SU-DHL-6 (cell line): ENCODE measurements around the gene TIMP1.

Source experiments
- H2AFZ ChIP-seq: fragments of 200-600 bp; sonication (generic); 2 replicates; pipeline ENCODE4 v1.6.1; 2014; ENCODE audit warnings: low read depth, mild to moderate bottlenecking, moderate library complexity, mixed read lengths, antibody characterized with exemption, low read length; ENCODE audit not compliant: severe bottlenecking
- H3F3A ChIP-seq: fragments of 200-600 bp; shearing (Covaris generic); 2 replicates; pipeline ENCODE4 v1.6.0; 2016; ENCODE audit warnings: antibody characterized with exemption, mild to moderate bottlenecking; ENCODE audit not compliant: insufficient read depth
- H3K27ac ChIP-seq: fragments of 200-600 bp; sonication (generic); 2 replicates; pipeline ENCODE4 v1.5.1; 2016; ENCODE audit warnings: low read depth, mild to moderate bottlenecking, low read length, moderate library complexity, mixed read lengths
- H3K27me3 ChIP-seq: fragments of 200-600 bp; sonication (generic), shearing (Covaris generic); 2 replicates; pipeline ENCODE4 v1.6.0; 2014; ENCODE audit warnings: mild to moderate bottlenecking, low read length
- H3K36me3 ChIP-seq: fragments of 200-600 bp; sonication (generic); 2 replicates; pipeline ENCODE4 v1.6.1; 2014; ENCODE audit warnings: mild to moderate bottlenecking, low read length, mixed read lengths
- H3K4me2 ChIP-seq: fragments of 300-600, 200-600 bp; shearing (Covaris generic), sonication (generic); 2 replicates; pipeline ENCODE4 v1.6.0; 2014; ENCODE audit warnings: low read length, low read depth, mild to moderate bottlenecking; ENCODE audit not compliant: poor library complexity, severe bottlenecking
- H3K4me3 ChIP-seq: fragments of 200-600 bp; sonication (generic); 2 replicates; pipeline ENCODE4 v1.5.1; 2014; ENCODE audit warnings: antibody characterized with exemption, low read length, mild to moderate bottlenecking, mixed read lengths; ENCODE audit not compliant: insufficient read depth, poor library complexity, severe bottlenecking
- H3K79me2 ChIP-seq: fragments of 200-600 bp; sonication (generic); 2 replicates; pipeline ENCODE4 v1.6.1; 2014; ENCODE audit warnings: mild to moderate bottlenecking, low read length, moderate library complexity; ENCODE audit not compliant: insufficient read depth
- H3K9ac ChIP-seq: fragments of 200-600 bp; sonication (generic); 2 replicates; pipeline ENCODE4 v1.7.0; 2014; ENCODE audit warnings: mild to moderate bottlenecking, low read length
- H3K9me2 ChIP-seq: fragments of 200-600 bp; sonication (generic); replicated peaks from 2 replicates; pipeline ENCODE4 v1.6.1; 2014; ENCODE audit warnings: low read length; ENCODE audit not compliant: insufficient read depth
- H3K9me3 ChIP-seq: fragments of 200-600 bp; sonication (generic); 2 replicates; pipeline ENCODE4 v1.6.1; 2014; ENCODE audit warnings: low read length, mixed read lengths; ENCODE audit not compliant: insufficient read depth
- H4K20me1 ChIP-seq: fragments of 200-600 bp; sonication (generic); 2 replicates; pipeline ENCODE4 v1.6.1; 2014; ENCODE audit warnings: low read depth, mild to moderate bottlenecking, antibody characterized with exemption, low read length, moderate library complexity, mixed read lengths
- EZH2phosphoT487 ChIP-seq: fragments of 200-600 bp; sonication (generic), shearing (Covaris generic); conservative IDR thresholded peaks from 2 replicates; pipeline ENCODE4 v1.6.1; 2018; ENCODE audit warnings: mild to moderate bottlenecking, antibody characterized with exemption, low read length, moderate library complexity, mixed read lengths
- TF ChIP-seq, protein P1 (sequence below): fragments of 200-600 bp; sonication (generic); IDR thresholded peaks from one replicate; pipeline ENCODE4 v1.5.1; 2017; ENCODE audit warnings: antibody characterized with exemption, mild to moderate bottlenecking, low read length, moderate library complexity; ENCODE audit not compliant: insufficient read depth, poor library complexity, severe bottlenecking

Gene TIMP1

DNA sequence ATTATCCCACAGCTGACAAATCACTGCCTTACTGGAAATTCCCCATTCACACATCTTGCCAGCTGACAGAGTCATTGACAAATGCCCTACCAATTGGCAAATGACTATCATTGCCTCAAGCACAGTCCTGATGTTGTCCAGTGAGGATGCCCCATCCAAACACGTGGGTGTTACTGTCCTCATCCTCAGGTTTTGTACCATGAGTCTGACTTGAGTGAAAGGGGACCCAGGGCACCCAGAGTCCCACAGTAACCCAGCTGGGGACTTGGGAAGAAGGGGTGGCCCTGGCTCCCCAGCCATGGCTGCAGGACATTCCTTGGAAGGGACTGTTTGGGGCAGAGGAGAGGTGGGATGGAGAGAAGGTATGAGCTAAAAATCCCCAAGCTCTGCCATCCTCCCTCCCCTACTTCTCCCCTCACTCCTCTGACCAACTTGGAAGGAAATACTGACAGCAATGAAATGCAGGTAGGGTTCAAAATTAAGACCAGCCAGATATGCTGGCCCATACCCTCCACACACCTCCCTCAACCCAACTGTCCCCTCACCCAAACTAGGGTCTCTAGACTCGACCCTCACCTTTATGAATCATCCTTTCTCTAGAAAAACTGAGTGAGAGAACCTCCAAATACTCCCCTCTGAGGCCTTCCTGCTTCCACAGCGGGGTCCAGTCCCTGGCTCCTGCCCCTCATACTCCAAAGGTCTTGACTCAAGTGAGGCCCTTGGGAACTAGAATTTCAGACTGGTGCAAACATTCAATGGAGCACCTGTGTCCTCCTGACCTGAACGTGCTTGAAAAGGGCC lies 5.1 kb downstream of the TIMP1 start:
- Histone ChIP-seq H3K36me3 (no peaks in the 10 kb centered on the region), H3K27ac (no peak overlapping the region), H3K9ac (no peak overlapping the region), H3K27me3 (no peaks in the 10 kb centered on the region), H3K4me3 (no peak overlapping the region), H3K9me2 (no peaks in the 10 kb centered on the region), H4K20me1 (no peaks in the 10 kb centered on the region), H3K79me2 (no peaks in the 10 kb centered on the region), H3F3A (no peaks in the 10 kb centered on the region), H3K9me3 (no peaks in the 10 kb centered on the region), H2AFZ (no peak overlapping the region), H3K4me2 (no peak overlapping the region)
- TF ChIP-seq, protein P1, sequence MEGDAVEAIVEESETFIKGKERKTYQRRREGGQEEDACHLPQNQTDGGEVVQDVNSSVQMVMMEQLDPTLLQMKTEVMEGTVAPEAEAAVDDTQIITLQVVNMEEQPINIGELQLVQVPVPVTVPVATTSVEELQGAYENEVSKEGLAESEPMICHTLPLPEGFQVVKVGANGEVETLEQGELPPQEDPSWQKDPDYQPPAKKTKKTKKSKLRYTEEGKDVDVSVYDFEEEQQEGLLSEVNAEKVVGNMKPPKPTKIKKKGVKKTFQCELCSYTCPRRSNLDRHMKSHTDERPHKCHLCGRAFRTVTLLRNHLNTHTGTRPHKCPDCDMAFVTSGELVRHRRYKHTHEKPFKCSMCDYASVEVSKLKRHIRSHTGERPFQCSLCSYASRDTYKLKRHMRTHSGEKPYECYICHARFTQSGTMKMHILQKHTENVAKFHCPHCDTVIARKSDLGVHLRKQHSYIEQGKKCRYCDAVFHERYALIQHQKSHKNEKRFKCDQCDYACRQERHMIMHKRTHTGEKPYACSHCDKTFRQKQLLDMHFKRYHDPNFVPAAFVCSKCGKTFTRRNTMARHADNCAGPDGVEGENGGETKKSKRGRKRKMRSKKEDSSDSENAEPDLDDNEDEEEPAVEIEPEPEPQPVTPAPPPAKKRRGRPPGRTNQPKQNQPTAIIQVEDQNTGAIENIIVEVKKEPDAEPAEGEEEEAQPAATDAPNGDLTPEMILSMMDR: no peak
- TF ChIP-seq EZH2phosphoT487: no peak

DNA sequence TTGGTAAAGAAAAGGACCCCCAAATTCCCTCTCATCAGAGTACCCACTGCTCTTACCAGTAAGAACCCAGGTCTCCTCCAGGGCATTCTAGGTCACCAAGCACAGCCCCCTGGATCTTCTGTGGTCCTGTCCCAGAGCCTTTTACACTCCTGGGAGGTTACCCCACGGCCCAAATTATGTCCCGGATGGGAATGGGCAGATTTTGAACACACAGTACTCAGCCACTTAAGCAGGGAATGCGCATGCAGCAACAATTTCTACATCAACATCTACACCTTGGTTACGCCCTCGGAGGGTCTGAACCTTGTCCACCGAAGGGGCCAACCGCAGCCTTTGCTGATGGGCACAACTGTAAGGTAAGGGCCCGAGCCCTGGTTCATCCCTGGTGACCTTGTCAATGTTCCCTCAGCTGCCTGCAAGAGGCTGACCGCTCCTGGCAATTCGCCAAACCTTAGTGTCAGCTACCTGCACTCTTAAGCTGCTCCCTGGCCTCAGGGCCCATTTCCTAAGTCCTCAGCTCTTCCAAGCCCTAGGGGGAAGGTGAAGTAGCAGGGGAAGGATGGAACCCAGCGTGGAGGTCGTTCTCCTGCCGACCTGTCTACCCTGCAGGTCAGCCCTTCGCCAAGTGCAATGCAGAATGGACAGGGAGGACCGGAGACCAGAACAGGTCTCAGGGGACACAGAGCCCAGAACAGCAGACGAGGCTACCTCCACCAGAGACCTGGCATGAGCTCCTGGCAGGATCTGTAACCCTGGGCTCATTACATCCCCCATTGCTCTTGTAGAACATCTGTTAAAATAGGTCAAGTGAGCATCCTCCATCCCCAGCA lies 5.9 kb downstream of the TIMP1 start:
- no peaks in the 10 kb centered on the region for H4K20me1 ChIP-seq
- no peaks in the 10 kb centered on the region for H3K27me3 ChIP-seq
- H3K9me2 ChIP-seq: no peaks in the 10 kb centered on the region
- H2AFZ ChIP-seq: no peak overlapping the region
- H3K27ac ChIP-seq: no peak overlapping the region
- H3K9ac ChIP-seq: no peak overlapping the region
- no peaks in the 10 kb centered on the region for H3K36me3 ChIP-seq
- TF ChIP-seq, protein P1: no peak
- no peak for TF ChIP-seq EZH2phosphoT487
- H3K4me2 ChIP-seq: no peak overlapping the region
- H3K79me2 ChIP-seq: no peaks in the 10 kb centered on the region
- no peaks in the 10 kb centered on the region for H3F3A ChIP-seq
- no peak overlapping the region for H3K4me3 ChIP-seq
- H3K9me3 ChIP-seq: no peaks in the 10 kb centered on the region

- Histone ChIP-seq H3K27ac (no peak overlapping the region), H3F3A (no peaks in the 10 kb centered on the region), H4K20me1 (no peaks in the 10 kb centered on the region), H3K4me3 (no peak overlapping the region), H3K79me2 (no peaks in the 10 kb centered on the region), H3K9ac (no peak overlapping the region), H3K27me3 (no peaks in the 10 kb centered on the region), H3K4me2 (no peak overlapping the region), H3K9me2 (no peaks in the 10 kb centered on the region), H3K36me3 (no peaks in the 10 kb centered on the region), H2AFZ (no peak overlapping the region), H3K9me3 (no peaks in the 10 kb centered on the region)
- TF ChIP-seq, protein P1: no peak
- no peak for TF ChIP-seq EZH2phosphoT487
Measured at GRCh38 chrX:47590984-47591383, 8.7 kb downstream of the TIMP1 start.
